ENCODE results near the gene RPS3. TPM values are rescaled to one million over a fixed set of nuclear protein-coding genes. Genes with fewer than 3 reads are reported as not detected.
"Not testable (repeated sequence)": the region's sequence is repeated elsewhere in the genome, so short reads cannot be mapped to it uniquely, and the experiment has no call there.

The RPS3 gene
- total RNA-seq: 1,000 to 10,000 TPM; 4,448 to 4,546 TPM
- total RNA-seq: 1,423 to 1,459 reads per million in 2 donors

GRCh38 chr11:75399344-75400145 is at the start of gene RPS3:
RPS3 (plus strand) TSS chr11:75399518; CDS start chr11:75399548, 30 bp downstream.
- ATAC-seq: peak; percentile 89
- peak; percentile 76 to 80 (median 77) for DNase-seq
- Mint-ChIP-seq H3K27ac (peak within 1 kb of the TSS; percentile 98), H3K27me3 (no peaks in the 10 kb centered on the region), H3K4me3 (peak within 1 kb of the TSS; percentile 99), H3K4me1 (peaks cover 47% of the 10 kb centered on the region), H3K36me3 (ENCODE audit: low read depth) (peaks cover 12% of the 10 kb centered on the region)
- H3K9me3 ChIP-seq (ENCODE audit: control insufficient read depth, low read length, poor library complexity, severe bottlenecking): no peaks in the 10 kb centered on the region

GRCh38 chr11:75349521-75350116 is 49.7 kb upstream of the RPS3 start:
- Mint-ChIP-seq H3K4me1 (peaks cover 66% of the 10 kb centered on the region), H3K27ac (peak overlapping the region; percentile 95), H3K27me3 (no peaks in the 10 kb centered on the region), H3K36me3 (ENCODE audit: low read depth) (peaks cover 4% of the 10 kb centered on the region), H3K4me3 (peak overlapping the region; percentile 94)
- H3K9me3 ChIP-seq (ENCODE audit: control insufficient read depth, low read length, poor library complexity, severe bottlenecking): no peaks in the 10 kb centered on the region
- DNase-seq (no peak), ATAC-seq (no peak)

- peak overlapping the region; percentile 94 for H3K4me3 Mint-ChIP-seq
- H3K4me1 Mint-ChIP-seq: peaks cover 61% of the 10 kb centered on the region
- H3K36me3 Mint-ChIP-seq (ENCODE audit: low read depth): peaks cover 4% of the 10 kb centered on the region
- no peaks in the 10 kb centered on the region for H3K9me3 ChIP-seq (ENCODE audit: control insufficient read depth, low read length, poor library complexity, severe bottlenecking)
- no peaks in the 10 kb centered on the region for H3K27me3 Mint-ChIP-seq
- H3K27ac Mint-ChIP-seq: peak overlapping the region; percentile 95
- ATAC-seq (no peak), DNase-seq (no peak)
Observed at GRCh38 chr11:75350122-75350742, 49.1 kb upstream of the RPS3 start.

- Mint-ChIP-seq H3K4me1 (peaks cover 55% of the 10 kb centered on the region), H3K27me3 (no peaks in the 10 kb centered on the region), H3K4me3 (peak overlapping the region; percentile 94), H3K36me3 (ENCODE audit: low read depth) (peaks cover 4% of the 10 kb centered on the region), H3K27ac (peak overlapping the region; percentile 95)
- H3K9me3 ChIP-seq (ENCODE audit: control insufficient read depth, low read length, poor library complexity, severe bottlenecking): no peaks in the 10 kb centered on the region
- DNase-seq (no peak), ATAC-seq (peak; percentile 55)
Observed at GRCh38 chr11:75350743-75351540, 48.4 kb upstream of the RPS3 start.

- Mint-ChIP-seq H3K27me3 (no peaks in the 10 kb centered on the region), H3K4me1 (peaks cover 51% of the 10 kb centered on the region), H3K27ac (peak within 1 kb of the TSS; percentile 95), H3K4me3 (peak within 1 kb of the TSS; percentile 94), H3K36me3 (ENCODE audit: low read depth) (peaks cover 4% of the 10 kb centered on the region)
- no peak for ATAC-seq
- H3K9me3 ChIP-seq (ENCODE audit: control insufficient read depth, low read length, poor library complexity, severe bottlenecking): no peaks in the 10 kb centered on the region
- peak in 1 of 3 donors; percentile 60 for DNase-seq
Observed at GRCh38 chr11:75351541-75351790, 47.9 kb upstream of the RPS3 start, which contains the start of gene ARRB1. ARRB1 (minus strand) TSS chr11:75351661; CDS start chr11:75351607, 54 bp downstream.

- peaks cover 4% of the 10 kb centered on the region for H3K36me3 Mint-ChIP-seq (ENCODE audit: low read depth)
- peak overlapping the region; percentile 94 for H3K4me3 Mint-ChIP-seq
- peaks cover 50% of the 10 kb centered on the region for H3K4me1 Mint-ChIP-seq
- H3K27ac Mint-ChIP-seq: peak overlapping the region; percentile 95
- no peaks in the 10 kb centered on the region for H3K9me3 ChIP-seq (ENCODE audit: control insufficient read depth, low read length, poor library complexity, severe bottlenecking)
- H3K27me3 Mint-ChIP-seq: no peaks in the 10 kb centered on the region
- DNase-seq (peak in 2 of 3 donors; percentile 50 to 63), ATAC-seq (peak; percentile 77)
Observed at GRCh38 chr11:75351791-75352587, 47.3 kb upstream of the RPS3 start.

GRCh38 chr11:75352588-75353206 is 46.6 kb upstream of the RPS3 start:
- H3K9me3 ChIP-seq (ENCODE audit: control insufficient read depth, low read length, poor library complexity, severe bottlenecking): no peaks in the 10 kb centered on the region
- Mint-ChIP-seq H3K27ac (peak overlapping the region; percentile 95), H3K4me1 (peaks cover 43% of the 10 kb centered on the region), H3K27me3 (no peaks in the 10 kb centered on the region), H3K36me3 (ENCODE audit: low read depth) (peaks cover 4% of the 10 kb centered on the region), H3K4me3 (peak overlapping the region; percentile 94)
- ATAC-seq: no peak
- DNase-seq: no peak

- Mint-ChIP-seq H3K36me3 (ENCODE audit: low read depth) (peaks cover 4% of the 10 kb centered on the region), H3K4me3 (no peak overlapping the region), H3K27ac (peak overlapping the region; percentile 45), H3K4me1 (peaks cover 27% of the 10 kb centered on the region), H3K27me3 (no peaks in the 10 kb centered on the region)
- H3K9me3 ChIP-seq (ENCODE audit: control insufficient read depth, low read length, poor library complexity, severe bottlenecking): no peaks in the 10 kb centered on the region
- DNase-seq (no peak), ATAC-seq (no peak)
Observed at GRCh38 chr11:75355051-75355450, 44.3 kb upstream of the RPS3 start.

GRCh38 chr11:75356613-75357012 is 42.7 kb upstream of the RPS3 start:
- H3K9me3 ChIP-seq (ENCODE audit: control insufficient read depth, low read length, poor library complexity, severe bottlenecking): no peaks in the 10 kb centered on the region
- no peak for ATAC-seq
- H3K27me3 Mint-ChIP-seq: no peaks in the 10 kb centered on the region
- H3K4me1 Mint-ChIP-seq: peaks cover 19% of the 10 kb centered on the region
- DNase-seq: no peak
- H3K36me3 Mint-ChIP-seq (ENCODE audit: low read depth): peaks cover 3% of the 10 kb centered on the region
- no peak overlapping the region for H3K27ac Mint-ChIP-seq
- H3K4me3 Mint-ChIP-seq: no peak overlapping the region

- not testable (repeated sequence) for ATAC-seq; H3K9me3 ChIP-seq (ENCODE audit: control insufficient read depth, low read length, poor library complexity, severe bottlenecking); H3K27me3 Mint-ChIP-seq; H3K4me1 Mint-ChIP-seq; H3K36me3 Mint-ChIP-seq (ENCODE audit: low read depth); DNase-seq; H3K4me3 Mint-ChIP-seq; H3K27ac Mint-ChIP-seq
Observed at GRCh38 chr11:75362285-75362684, 37.0 kb upstream of the RPS3 start.

GRCh38 chr11:75365711-75366181 is 33.6 kb upstream of the RPS3 start:
- Mint-ChIP-seq H3K27me3 (peaks cover 5% of the 10 kb centered on the region), H3K4me1 (peaks cover 2% of the 10 kb centered on the region), H3K27ac (no peak overlapping the region), H3K36me3 (ENCODE audit: low read depth) (no peaks in the 10 kb centered on the region), H3K4me3 (no peak overlapping the region)
- no peaks in the 10 kb centered on the region for H3K9me3 ChIP-seq (ENCODE audit: control insufficient read depth, low read length, poor library complexity, severe bottlenecking)
- no peak for ATAC-seq
- DNase-seq: no peak

- H3K36me3 Mint-ChIP-seq (ENCODE audit: low read depth); DNase-seq; H3K9me3 ChIP-seq (ENCODE audit: control insufficient read depth, low read length, poor library complexity, severe bottlenecking); H3K4me3 Mint-ChIP-seq; H3K4me1 Mint-ChIP-seq; H3K27me3 Mint-ChIP-seq; ATAC-seq; H3K27ac Mint-ChIP-seq: not testable (repeated sequence)
Observed at GRCh38 chr11:75366826-75367225, 32.5 kb upstream of the RPS3 start.
